ENCODE measurements around the gene SORL1.

SORL1 gene

GRCh38 chr11:121539000-121539399 lies 86.9 kb downstream of the SORL1 start:
- DNase-seq: no peak

- no peak for DNase-seq
Observed at GRCh38 chr11:121540627-121541026, 88.5 kb downstream of the SORL1 start.

- DNase-seq: no peak
Observed at GRCh38 chr11:121543836-121544380, 91.8 kb downstream of the SORL1 start.

GRCh38 chr11:121544956-121545355 lies 92.8 kb downstream of the SORL1 start:
- DNase-seq: no peak

GRCh38 chr11:121547574-121547973 lies 95.5 kb downstream of the SORL1 start:
- DNase-seq: no peak

- DNase-seq: no peak
Observed at GRCh38 chr11:121550247-121551030, 98.3 kb downstream of the SORL1 start.

- DNase-seq: no peak
Observed at GRCh38 chr11:121551463-121551862, 99.3 kb downstream of the SORL1 start.

- DNase-seq: no peak
Observed at GRCh38 chr11:121552154-121552553, 100.0 kb downstream of the SORL1 start.

- no peak for DNase-seq
Observed at GRCh38 chr11:121552644-121553043, 100.5 kb downstream of the SORL1 start.

GRCh38 chr11:121553389-121553788 lies 101.3 kb downstream of the SORL1 start:
- no peak for DNase-seq

GRCh38 chr11:121553806-121554205 lies 101.7 kb downstream of the SORL1 start:
- no peak for DNase-seq

- no peak for DNase-seq
Observed at GRCh38 chr11:121554552-121554951, 102.4 kb downstream of the SORL1 start.

- DNase-seq: no peak
Observed at GRCh38 chr11:121555121-121555520, 103.0 kb downstream of the SORL1 start.

GRCh38 chr11:121556937-121557336 lies 104.8 kb downstream of the SORL1 start:
- DNase-seq: no peak

GRCh38 chr11:121557348-121557747 lies 105.2 kb downstream of the SORL1 start:
- no peak for DNase-seq

GRCh38 chr11:121559606-121560200 lies 107.6 kb downstream of the SORL1 start:
- no peak for DNase-seq

GRCh38 chr11:121560236-121560635 lies 108.1 kb downstream of the SORL1 start:
- DNase-seq: no peak

GRCh38 chr11:121561240-121561639 lies 109.1 kb downstream of the SORL1 start:
- DNase-seq: no peak

GRCh38 chr11:121561716-121562115 lies 109.6 kb downstream of the SORL1 start:
- no peak for DNase-seq

GRCh38 chr11:121563003-121563402 lies 110.9 kb downstream of the SORL1 start:
- peak; percentile 36 for DNase-seq

GRCh38 chr11:121563900-121564822 lies 112.0 kb downstream of the SORL1 start:
- DNase-seq: no peak

GRCh38 chr11:121564948-121565684 lies 113.0 kb downstream of the SORL1 start:
- no peak for DNase-seq

Data from stimulated activated naive CD4-positive, alpha-beta T cell treated with Interleukin-2 at 50 U/mL for 16 hours (primary cell).